Natural killer cell treated with Interleukin-12 subunit alpha and Interleukin-12 subunit beta and Interleukin-15 and Interleukin-18, amount 100 ng/mL, for 72 hours (primary cell): Measurements from ENCODE around the gene MAP7D2. TPM values are rescaled to one million over a fixed set of nuclear protein-coding genes. Genes with fewer than 3 reads are reported as not detected.
A peak's percentile ranks its signal among the peaks of the same experiment; 100 is the strongest.
"Not testable (repeated sequence)": the region's sequence is repeated elsewhere in the genome, so short reads cannot be mapped to it uniquely, and the experiment has no call there.

Experiments
- ATAC-seq, 2 donors: fragments of 150-1000 bp; cut with Tn5 transposase in 1 of 2; sonication (Bioruptor Pico), chemical (Tn5 transposase) in 1 of 2; 2 replicates each; pipeline ENCODE4 v1.10.0; 2021
- DNase-seq: peaks from one replicate; pipeline ENCODE4 v3.0.0; 2022; ENCODE audit warnings: low spot score
- H3K27ac Mint-ChIP-seq, 2 donors: 1 replicate in 1 of 2; 2 replicates in 1 of 2; pipeline ENCODE4 v1.8.0; 2022; ENCODE audit warnings: mixed read lengths in 2 of 2, mild to moderate bottlenecking in 1 of 2, moderate library complexity in 1 of 2
- H3K27me3 Mint-ChIP-seq, 2 donors: 1 replicate in 1 of 2; 2 replicates in 1 of 2; pipeline ENCODE4 v1.8.0; 2022; ENCODE audit warnings: mixed read lengths in 2 of 2
- H3K36me3 Mint-ChIP-seq: one replicate; pipeline ENCODE4 v1.8.0; 2022; ENCODE audit warnings: mixed read lengths
- H3K4me1 Mint-ChIP-seq, 2 donors: 1 replicate in 1 of 2; 2 replicates in 1 of 2; pipeline ENCODE4 v1.8.0; 2022; ENCODE audit warnings: low read depth in 2 of 2, mixed read lengths in 2 of 2, mild to moderate bottlenecking in 1 of 2
- H3K4me3 Mint-ChIP-seq: one replicate; pipeline ENCODE4 v1.8.0; 2022; ENCODE audit warnings: mixed read lengths
- H3K9me3 Mint-ChIP-seq: 2 replicates; pipeline ENCODE4 v1.8.0; 2022; ENCODE audit warnings: mixed read lengths
- total RNA-seq, 2 donors: library from RNA; stranded (reverse); gene quantifications; one replicate each; pipeline ENCODE4 v1.2.3, GENCODE V29; 2022

The MAP7D2 gene
- under 1 TPM; 0.17 TPM for total RNA-seq

DNA sequence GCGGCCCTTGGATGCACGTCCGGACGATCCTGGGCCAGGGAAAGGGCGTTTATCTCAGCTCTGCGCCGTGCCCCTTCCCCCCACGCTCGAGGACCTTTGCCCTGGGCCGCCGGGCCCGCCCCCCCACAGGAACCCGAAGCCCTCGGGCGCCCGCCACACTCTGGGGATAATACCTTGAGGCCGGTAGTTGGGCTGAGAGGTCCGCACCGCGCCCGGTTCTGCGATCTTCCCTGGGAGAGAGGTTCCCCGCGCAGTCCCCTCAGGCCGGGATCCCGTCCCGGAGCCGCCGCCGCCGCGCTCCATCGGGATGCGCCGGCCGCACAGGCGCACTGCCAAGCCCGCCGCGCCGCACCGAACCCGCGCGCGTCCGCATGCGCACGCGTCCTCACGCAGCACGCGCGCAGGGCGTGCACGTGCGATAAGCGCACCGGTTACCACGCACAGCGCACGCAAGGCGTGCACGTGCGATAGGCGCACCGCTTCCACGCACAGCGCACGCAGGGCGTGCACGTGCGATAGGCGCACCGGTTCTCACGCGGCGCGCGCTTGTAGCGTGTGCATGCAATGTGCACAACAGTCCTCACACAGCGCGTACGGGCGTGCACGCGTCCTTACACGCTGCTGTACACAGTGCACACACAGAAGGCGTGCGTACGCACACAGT lies at the start of gene MAP7D2:
TSS of gene MAP7D2 (minus strand) at position 331 of the 664 bp plus-strand sequence. CDS start at position 303, 28 bp downstream.
- Mint-ChIP-seq H3K4me1 (peaks cover 0 to 7% of the 10 kb centered on the region in 2 donors), H3K36me3 (no peaks in the 10 kb centered on the region), H3K27ac (no peak within 1 kb of the TSS), H3K4me3 (no peak within 1 kb of the TSS), H3K27me3 (peaks cover 12 to 20% of the 10 kb centered on the region in 2 donors), H3K9me3 (no peaks in the 10 kb centered on the region)
- ATAC-seq = peak in 1 of 2 donors; percentile 41
- no peak for DNase-seq

DNA sequence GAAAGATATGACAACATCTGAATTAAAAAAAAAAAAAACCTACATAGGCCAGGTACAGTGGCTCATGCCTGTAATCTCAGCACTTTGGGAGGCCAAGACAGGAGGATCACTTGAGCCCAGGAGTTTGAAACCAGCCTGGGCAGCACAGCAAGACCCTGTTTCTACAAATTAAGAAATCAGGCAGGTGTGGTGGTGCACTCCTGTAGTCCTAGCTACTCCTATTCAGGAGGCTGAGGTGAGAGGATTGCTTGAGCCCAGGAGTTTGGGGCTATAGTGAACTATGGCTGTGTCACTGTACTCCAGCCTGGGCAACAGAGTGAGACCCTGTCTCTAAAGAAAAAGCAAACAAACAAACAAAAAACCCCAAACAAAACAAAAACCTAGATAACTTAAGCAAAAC lies 45.8 kb upstream of the MAP7D2 start:
- H3K27ac Mint-ChIP-seq, H3K9me3 Mint-ChIP-seq, H3K27me3 Mint-ChIP-seq, H3K4me3 Mint-ChIP-seq, DNase-seq, H3K4me1 Mint-ChIP-seq, ATAC-seq: not testable (repeated sequence)
- peaks cover 15% of the 10 kb centered on the region for H3K36me3 Mint-ChIP-seq

DNA sequence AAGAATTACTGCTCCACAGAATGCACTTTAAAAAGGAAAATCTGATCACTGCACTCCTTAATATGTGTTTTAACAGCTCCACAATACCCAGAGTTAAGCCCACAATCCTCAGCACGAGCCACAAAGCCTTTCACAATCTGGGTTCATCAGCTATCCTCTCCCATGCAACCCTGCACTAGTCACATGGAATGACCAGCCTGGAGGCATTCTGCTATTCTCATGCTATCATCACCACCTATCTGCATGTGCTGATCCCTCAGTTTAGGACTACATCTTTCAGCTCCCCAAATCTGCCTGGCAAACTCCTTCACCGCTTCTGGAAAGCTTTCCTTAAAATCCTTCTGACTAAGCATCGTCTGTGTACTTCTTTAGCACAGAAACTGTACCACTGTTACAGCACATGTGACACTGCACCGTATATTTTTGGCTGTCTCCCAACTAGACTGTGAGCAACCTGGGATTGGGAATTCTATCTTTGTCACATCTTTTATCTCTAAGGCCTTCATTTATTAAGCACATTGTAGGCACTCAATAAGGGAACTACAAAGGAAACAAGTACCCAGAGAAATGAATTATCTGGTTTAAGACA lies 43.2 kb upstream of the MAP7D2 start:
- no peak overlapping the region for H3K27ac Mint-ChIP-seq
- H3K9me3 Mint-ChIP-seq = no peaks in the 10 kb centered on the region
- peaks cover 18% of the 10 kb centered on the region for H3K36me3 Mint-ChIP-seq

DNA sequence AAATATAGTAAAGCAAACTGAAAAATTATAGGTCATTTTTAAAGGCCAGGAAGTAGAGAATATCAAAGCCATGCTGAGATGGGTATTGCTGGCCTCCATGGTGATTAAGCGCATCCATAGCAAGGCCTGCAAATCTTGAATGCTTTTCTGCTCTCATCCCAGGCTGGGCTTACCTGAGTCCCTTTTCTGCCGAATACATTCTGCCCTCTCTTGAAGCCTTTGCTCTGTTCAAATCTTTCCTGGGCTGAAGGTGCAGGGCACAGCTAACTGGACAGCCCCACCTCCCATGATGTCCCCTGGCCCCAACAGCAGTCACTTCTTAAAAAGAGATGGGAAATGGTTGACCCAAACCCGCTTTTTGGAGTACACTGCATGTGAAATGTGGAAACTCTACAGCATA lies 35.0 kb upstream of the MAP7D2 start:
- H3K27me3 Mint-ChIP-seq = peaks cover 0 to 3% of the 10 kb centered on the region in 2 donors
- no peaks in the 10 kb centered on the region for H3K9me3 Mint-ChIP-seq
- ATAC-seq (no peak), DNase-seq (no peak)
- peaks cover 0 to 3% of the 10 kb centered on the region in 2 donors for H3K4me1 Mint-ChIP-seq
- H3K4me3 Mint-ChIP-seq = no peak overlapping the region
- H3K27ac Mint-ChIP-seq = no peak overlapping the region
- H3K36me3 Mint-ChIP-seq = peaks cover 5% of the 10 kb centered on the region

More for the DNA sequence above, 43.2 kb upstream of the MAP7D2 start:
- ATAC-seq = no peak
- H3K4me1 Mint-ChIP-seq = peaks cover 3 to 6% of the 10 kb centered on the region in 2 donors
- no peak for DNase-seq
- H3K27me3 Mint-ChIP-seq = peaks cover 0 to 9% of the 10 kb centered on the region in 2 donors
- H3K4me3 Mint-ChIP-seq = no peak overlapping the region

DNA sequence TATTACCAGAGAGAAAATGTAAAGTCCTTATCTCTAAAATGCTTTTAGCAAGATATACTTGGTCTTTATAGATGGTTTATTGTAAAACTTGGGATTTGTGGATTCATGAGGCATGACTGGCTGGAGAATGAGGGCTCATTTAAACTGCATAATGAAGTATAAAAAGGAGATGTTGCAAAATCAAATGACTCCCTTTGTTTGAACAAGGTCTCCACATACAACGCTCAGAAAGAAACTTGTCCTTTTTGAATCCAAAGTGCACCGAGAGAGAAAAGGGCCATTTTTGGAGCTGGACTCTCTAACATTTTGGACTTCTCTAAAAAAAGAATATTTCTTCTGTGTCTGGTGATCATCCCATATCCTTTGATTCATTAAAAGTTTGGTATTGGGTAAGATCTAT lies 32.6 kb upstream of the MAP7D2 start:
- peaks cover 0 to 3% of the 10 kb centered on the region in 2 donors for H3K27me3 Mint-ChIP-seq
- H3K36me3 Mint-ChIP-seq = peaks cover 5% of the 10 kb centered on the region
- H3K4me1 Mint-ChIP-seq = peaks cover 6 to 10% of the 10 kb centered on the region in 2 donors
- H3K9me3 Mint-ChIP-seq = no peaks in the 10 kb centered on the region
- H3K4me3 Mint-ChIP-seq = no peak overlapping the region
- no peak overlapping the region for H3K27ac Mint-ChIP-seq
- DNase-seq (no peak), ATAC-seq (no peak)

DNA sequence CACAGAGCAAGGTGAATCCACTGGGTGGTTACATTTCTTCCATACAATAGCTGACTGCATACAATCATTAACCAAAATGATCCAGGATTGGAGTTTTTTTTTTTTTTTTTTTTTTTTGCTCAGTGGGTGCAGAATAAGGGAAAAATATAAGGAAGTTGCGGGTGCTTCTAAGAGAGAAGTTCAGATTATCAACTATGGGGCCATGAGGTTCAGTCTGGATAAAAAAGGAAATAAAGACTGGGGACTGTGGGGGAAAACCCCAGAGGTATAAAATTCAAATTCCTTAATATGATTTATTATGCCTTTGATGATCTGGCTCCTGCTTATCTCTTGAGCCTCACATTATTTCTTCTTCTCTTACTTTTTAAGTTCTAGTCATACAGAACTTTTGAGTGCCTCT lies 30.9 kb upstream of the MAP7D2 start:
- Mint-ChIP-seq H3K27me3 (peaks cover 0 to 3% of the 10 kb centered on the region in 2 donors), H3K27ac (no peak overlapping the region), H3K36me3 (peaks cover 2% of the 10 kb centered on the region), H3K9me3 (no peaks in the 10 kb centered on the region), H3K4me1 (peaks cover 6 to 16% of the 10 kb centered on the region in 2 donors), H3K4me3 (no peak overlapping the region)
- no peak for ATAC-seq
- no peak for DNase-seq

DNA sequence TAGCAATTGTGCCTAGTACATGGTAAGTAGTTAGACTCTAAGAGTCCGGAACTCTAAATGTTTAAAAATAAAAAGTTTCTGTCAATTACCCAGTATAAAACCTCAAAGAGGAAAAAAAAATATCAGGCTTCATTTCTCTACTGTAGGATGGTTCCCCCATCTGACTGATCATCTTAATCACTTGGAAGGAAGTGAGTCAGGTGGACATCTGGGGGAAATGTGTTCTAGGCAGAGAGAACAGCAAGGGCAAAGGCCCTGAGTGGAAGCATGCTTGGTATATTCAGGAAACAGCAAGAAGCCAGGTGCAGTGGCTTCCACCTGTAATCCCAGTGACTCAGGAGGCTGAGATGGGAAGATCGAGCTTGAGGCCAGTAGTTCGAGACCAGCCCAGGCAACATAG lies 27.8 kb upstream of the MAP7D2 start:
- no peaks in the 10 kb centered on the region for H3K9me3 Mint-ChIP-seq
- no peak for ATAC-seq

DNA sequence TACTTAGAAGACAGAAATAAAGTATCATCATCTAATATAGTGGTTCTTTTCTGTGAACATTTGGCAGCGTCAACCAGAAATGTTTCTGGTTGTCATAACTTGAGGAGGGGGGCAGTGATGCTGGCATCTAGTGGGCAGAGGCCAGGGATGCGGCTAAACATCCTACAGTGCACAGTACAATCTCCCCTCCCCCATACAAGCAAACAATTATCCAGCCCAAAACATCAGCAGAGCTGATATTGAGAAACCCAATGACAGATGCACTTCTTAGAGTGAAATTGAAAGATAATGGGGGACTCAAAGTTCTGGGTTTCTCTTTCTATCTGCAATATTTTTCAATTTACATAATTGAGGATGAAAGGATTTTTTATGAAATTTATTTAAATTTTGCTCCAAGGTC lies 26.9 kb upstream of the MAP7D2 start:
- no peak overlapping the region for H3K27ac Mint-ChIP-seq
- H3K27me3 Mint-ChIP-seq = peaks cover 0 to 3% of the 10 kb centered on the region in 2 donors
- DNase-seq = no peak

More for the DNA sequence above, 27.8 kb upstream of the MAP7D2 start:
- peaks cover 4% of the 10 kb centered on the region for H3K36me3 Mint-ChIP-seq
- H3K27me3 Mint-ChIP-seq = peaks cover 0 to 3% of the 10 kb centered on the region in 2 donors
- H3K4me3 Mint-ChIP-seq = no peak overlapping the region
- DNase-seq = no peak
- H3K27ac Mint-ChIP-seq = no peak overlapping the region
- peaks cover 20 to 28% of the 10 kb centered on the region in 2 donors for H3K4me1 Mint-ChIP-seq

DNA sequence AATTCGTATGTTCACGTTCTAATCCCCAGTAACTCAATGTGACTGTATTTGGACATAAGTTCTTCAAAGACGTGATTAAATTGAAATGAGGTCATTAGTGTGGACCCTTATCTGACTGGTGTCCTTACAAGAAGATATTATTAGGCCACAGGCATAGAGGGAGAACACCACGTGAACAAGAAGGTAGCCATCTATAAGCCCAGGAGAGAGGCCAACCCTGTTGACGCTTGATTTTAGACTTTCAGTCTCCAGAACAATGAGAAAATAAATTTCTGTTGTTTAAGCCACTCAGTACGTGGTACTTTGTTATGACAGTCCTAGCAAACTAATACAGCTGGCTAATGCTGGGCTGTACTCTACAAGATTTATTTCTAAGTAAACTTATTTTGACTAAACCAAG lies 26.4 kb upstream of the MAP7D2 start:
- Mint-ChIP-seq H3K36me3 (peaks cover 4% of the 10 kb centered on the region), H3K4me1 (peaks cover 28 to 33% of the 10 kb centered on the region in 2 donors), H3K27ac (no peak overlapping the region), H3K4me3 (peak overlapping the region; percentile 45), H3K27me3 (peaks cover 0 to under 1% of the 10 kb centered on the region in 2 donors), H3K9me3 (no peaks in the 10 kb centered on the region)
- ATAC-seq (no peak), DNase-seq (no peak)

More for the DNA sequence above, 26.9 kb upstream of the MAP7D2 start:
- Mint-ChIP-seq H3K9me3 (no peaks in the 10 kb centered on the region), H3K4me1 (peaks cover 28 to 35% of the 10 kb centered on the region in 2 donors), H3K4me3 (no peak overlapping the region), H3K36me3 (peaks cover 4% of the 10 kb centered on the region)
- ATAC-seq = no peak

DNA sequence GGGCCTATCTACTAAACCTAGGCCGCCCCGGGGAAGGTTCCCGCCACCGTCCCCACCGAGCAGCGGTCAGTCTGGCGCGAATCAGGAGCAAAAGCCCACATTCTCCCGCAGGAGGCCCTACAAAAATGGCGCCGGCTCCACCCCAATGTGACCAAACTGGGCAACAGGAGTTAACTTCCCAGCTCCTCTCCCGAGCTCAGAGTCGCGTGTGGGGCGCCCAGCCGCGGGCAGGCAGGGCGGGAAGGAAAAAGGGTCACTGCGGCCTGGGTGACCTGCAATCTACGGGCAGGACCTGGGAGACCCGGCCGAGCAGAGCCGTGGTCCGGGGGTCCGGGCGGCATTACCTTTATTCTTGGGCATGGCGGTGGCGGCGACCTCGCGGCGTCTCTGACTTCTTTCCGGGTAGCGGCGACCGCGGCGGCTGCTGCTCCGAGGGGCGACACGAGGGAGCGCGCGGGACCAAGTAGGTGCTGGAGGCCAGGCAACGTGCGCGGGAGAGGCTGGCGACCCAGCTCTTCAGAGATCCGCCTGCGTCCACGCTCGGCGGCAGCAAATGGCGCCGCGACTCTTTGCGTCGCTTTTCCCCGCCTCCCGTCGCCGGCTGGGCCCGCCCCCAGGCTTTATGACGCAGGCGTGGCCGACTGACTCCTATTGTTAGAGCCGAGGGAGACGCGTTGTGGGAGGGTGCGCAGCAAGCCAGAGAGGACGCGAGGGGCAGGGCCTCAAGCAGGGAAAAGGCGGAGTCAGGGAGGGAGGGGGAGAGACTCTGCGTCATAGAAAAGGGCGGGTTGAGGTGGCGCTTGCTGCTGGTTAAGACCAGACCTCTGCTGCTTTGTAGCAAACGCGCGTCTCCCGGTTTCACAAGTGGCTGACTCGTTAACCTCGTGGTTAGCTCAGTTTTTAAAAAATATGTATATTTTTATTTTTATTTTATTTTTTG lies 24.8 kb upstream of the MAP7D2 start, which contains the start of gene EIF1AX:
TSS of gene EIF1AX (minus strand) at position 558 of the 940 bp plus-strand sequence. CDS start at position 360, 198 bp downstream.
- H3K4me1 Mint-ChIP-seq = peaks cover 28 to 32% of the 10 kb centered on the region in 2 donors
- peaks cover 4% of the 10 kb centered on the region for H3K36me3 Mint-ChIP-seq
- H3K9me3 Mint-ChIP-seq = no peaks in the 10 kb centered on the region
- peak within 1 kb of the TSS; percentile 77 to 89 for H3K27ac Mint-ChIP-seq
- DNase-seq = peak; percentile 99
- no peaks in the 10 kb centered on the region for H3K27me3 Mint-ChIP-seq
- ATAC-seq = peak; percentile 100
- peak within 1 kb of the TSS; percentile 87 for H3K4me3 Mint-ChIP-seq

DNA sequence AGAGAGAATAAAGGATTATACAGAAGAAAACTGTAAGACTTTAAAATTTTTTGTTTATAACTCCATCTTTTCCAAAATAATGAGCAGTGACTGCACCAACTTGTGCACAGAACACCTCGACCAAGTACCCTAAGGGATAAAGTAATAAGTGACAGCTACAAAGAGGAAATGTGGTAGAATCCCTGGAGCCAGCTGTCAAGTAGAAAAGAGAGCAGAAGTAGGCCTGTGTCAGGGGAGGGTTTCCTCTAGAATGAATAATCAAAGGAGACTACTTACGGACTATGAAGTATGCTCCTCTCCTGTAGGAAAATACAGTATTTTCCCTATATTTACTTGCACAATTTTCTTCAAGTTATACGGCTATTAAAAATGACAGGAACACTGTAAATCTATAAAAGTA lies 23.7 kb upstream of the MAP7D2 start:
- H3K36me3 Mint-ChIP-seq = peaks cover 12% of the 10 kb centered on the region
- H3K9me3 Mint-ChIP-seq = no peaks in the 10 kb centered on the region
- H3K4me3 Mint-ChIP-seq = peak overlapping the region; percentile 87
- no peak for ATAC-seq
- no peaks in the 10 kb centered on the region for H3K27me3 Mint-ChIP-seq
- peaks cover 38% of the 10 kb centered on the region in 2 donors for H3K4me1 Mint-ChIP-seq
- no peak for DNase-seq
- H3K27ac Mint-ChIP-seq = peak overlapping the region; percentile 77 to 89

DNA sequence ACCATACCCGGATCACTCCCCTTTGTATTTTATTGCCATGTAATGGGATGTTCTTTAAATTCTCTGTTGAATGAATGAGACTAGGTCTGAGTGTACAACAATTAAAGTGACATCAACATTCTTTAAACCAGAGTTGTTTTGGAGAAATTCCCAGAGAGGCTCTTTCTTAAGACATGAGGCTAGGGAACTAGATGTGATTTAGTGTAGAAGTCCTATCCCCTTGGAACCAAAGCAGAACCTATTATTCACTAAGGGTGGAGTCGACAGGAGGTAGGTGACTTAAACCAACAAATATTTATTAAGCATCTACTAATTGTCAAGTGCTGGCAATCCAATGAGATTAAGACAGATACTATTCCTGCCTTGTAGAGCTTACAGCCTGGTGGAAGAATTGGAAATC lies 23.3 kb upstream of the MAP7D2 start:
- Mint-ChIP-seq H3K4me3 (peak overlapping the region; percentile 87), H3K36me3 (peaks cover 12% of the 10 kb centered on the region), H3K27ac (peak overlapping the region; percentile 77 to 89), H3K27me3 (no peaks in the 10 kb centered on the region), H3K9me3 (no peaks in the 10 kb centered on the region), H3K4me1 (peaks cover 36% of the 10 kb centered on the region in 2 donors)
- DNase-seq (no peak), ATAC-seq (no peak)

DNA sequence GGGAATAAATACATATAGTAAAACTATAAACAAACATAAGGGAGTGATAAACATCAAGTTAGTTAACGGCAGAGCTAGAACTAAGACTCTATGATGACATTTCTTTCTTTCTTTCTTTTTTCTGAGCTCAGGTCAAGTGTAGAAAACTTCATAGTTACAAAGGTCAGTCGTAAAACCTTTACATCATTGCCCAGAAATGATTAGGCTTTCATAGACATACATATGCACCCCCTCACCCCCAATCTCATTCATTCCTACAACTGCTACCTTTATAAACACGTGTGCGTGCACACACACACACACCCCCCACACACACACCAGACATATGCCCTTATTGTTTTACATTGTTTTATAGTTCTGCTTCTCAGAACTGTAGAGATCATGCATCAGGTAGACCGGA lies 19.2 kb upstream of the MAP7D2 start:
- Mint-ChIP-seq H3K27ac (peak overlapping the region in 1 of 2 donors; percentile 39), H3K27me3 (no peaks in the 10 kb centered on the region), H3K36me3 (peaks cover 12% of the 10 kb centered on the region), H3K4me3 (peak overlapping the region; percentile 25), H3K4me1 (peaks cover 21 to 32% of the 10 kb centered on the region in 2 donors), H3K9me3 (no peaks in the 10 kb centered on the region)
- ATAC-seq (no peak), DNase-seq (no peak)
